ENCODE results near the gene PELI1.

Gene PELI1, protein sequence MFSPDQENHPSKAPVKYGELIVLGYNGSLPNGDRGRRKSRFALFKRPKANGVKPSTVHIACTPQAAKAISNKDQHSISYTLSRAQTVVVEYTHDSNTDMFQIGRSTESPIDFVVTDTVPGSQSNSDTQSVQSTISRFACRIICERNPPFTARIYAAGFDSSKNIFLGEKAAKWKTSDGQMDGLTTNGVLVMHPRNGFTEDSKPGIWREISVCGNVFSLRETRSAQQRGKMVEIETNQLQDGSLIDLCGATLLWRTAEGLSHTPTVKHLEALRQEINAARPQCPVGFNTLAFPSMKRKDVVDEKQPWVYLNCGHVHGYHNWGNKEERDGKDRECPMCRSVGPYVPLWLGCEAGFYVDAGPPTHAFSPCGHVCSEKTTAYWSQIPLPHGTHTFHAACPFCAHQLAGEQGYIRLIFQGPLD

DNA sequence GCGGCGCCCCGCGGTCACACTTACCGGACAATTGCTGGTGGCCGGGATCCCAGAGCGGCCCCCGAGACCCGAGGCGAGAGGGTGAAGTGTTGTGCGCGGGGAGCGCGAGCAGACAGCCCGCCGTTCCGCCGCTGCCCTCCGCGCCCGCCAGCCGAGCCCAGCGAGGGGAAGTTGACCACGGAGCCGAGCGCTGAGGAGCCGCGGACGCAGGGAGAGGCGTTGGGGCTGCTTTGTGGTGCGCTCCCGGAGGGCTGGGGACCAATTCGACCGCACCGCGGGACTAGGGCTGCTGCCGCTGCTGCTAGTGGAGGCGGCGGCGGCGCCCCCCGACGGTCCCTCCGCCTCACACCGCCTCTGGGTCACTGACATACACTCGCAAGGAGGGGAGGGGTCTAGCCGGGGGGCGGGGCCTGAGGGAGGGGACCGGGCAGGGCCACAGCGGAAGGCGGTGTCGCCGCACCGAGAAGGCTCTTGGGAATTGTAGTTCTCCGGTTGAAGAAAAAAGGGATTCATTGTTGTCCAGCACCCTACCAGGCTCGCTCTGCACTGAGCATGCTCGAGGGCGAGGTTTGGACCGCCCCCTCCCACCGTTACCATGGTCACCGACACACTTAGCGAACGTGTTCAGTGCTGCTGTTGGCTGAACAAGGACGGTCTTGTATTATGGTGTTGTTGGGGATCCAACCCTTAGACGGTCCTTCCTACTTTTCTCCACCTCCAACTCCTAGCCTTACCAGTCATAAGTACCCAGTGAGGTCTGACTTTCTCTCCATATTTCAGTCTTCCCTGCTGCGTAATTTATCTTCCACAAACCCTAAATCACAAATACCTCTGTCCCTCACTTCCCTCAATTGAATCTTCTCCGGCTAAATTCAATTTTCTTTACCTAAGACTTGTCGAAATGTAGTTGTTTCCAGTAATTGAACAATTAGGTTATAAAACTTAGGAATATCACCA is at the start of gene PELI1:
Gene PELI1 (minus strand): TSS at position 364 of the 957 bp plus-strand sequence. CDS start 36,110 bp downstream, outside the sequence.
- H3K27me3 ChIP-seq (replicated peaks; ENCODE audit: control insufficient read depth, insufficient read depth, low read length), result no peaks in the 10 kb centered on the region
- no peaks in the 10 kb centered on the region; the same call in none of the 2 replicates for H3K36me3 ChIP-seq (ENCODE audit: control insufficient read depth, insufficient read depth, low read length)
- DNase-seq (ENCODE audit: extremely low read depth, insufficient read length), result peak; percentile 95
- TF ChIP-seq CTCF (IDR thresholded peaks at IDR 0.05; ENCODE audit: insufficient read depth, low read length, poor library complexity, severe bottlenecking), result peak; percentile 48
- peak within 1 kb of the TSS; percentile 97 for H3K4me3 ChIP-seq (replicated peaks; ENCODE audit: low read depth, low read length)

- H3K36me3 ChIP-seq (ENCODE audit: control insufficient read depth, insufficient read depth, low read length), result no peaks in the 10 kb centered on the region
- H3K27me3 ChIP-seq (replicated peaks; ENCODE audit: control insufficient read depth, insufficient read depth, low read length), result no peaks in the 10 kb centered on the region
- no peak for DNase-seq (ENCODE audit: extremely low read depth, insufficient read length)
- TF ChIP-seq CTCF (IDR thresholded peaks at IDR 0.05; ENCODE audit: insufficient read depth, low read length, poor library complexity, severe bottlenecking), result no peak
- H3K4me3 ChIP-seq (replicated peaks; ENCODE audit: low read depth, low read length), result no peak overlapping the region
Observed at GRCh38 chr2:64193491-64193890, 49.3 kb upstream of the PELI1 start.

- DNase-seq (ENCODE audit: extremely low read depth, insufficient read length), result no peak
- H3K4me3 ChIP-seq (replicated peaks; ENCODE audit: low read depth, low read length), result no peak overlapping the region
- H3K36me3 ChIP-seq (ENCODE audit: control insufficient read depth, insufficient read depth, low read length), result no peaks in the 10 kb centered on the region
- TF ChIP-seq CTCF (IDR thresholded peaks at IDR 0.05; ENCODE audit: insufficient read depth, low read length, poor library complexity, severe bottlenecking), result no peak
- H3K27me3 ChIP-seq (replicated peaks; ENCODE audit: control insufficient read depth, insufficient read depth, low read length), result no peaks in the 10 kb centered on the region
Observed at GRCh38 chr2:64192664-64193105, 48.5 kb upstream of the PELI1 start.

- no peak for DNase-seq (ENCODE audit: extremely low read depth, insufficient read length)
- no peak for TF ChIP-seq CTCF (IDR thresholded peaks at IDR 0.05; ENCODE audit: insufficient read depth, low read length, poor library complexity, severe bottlenecking)
- Histone ChIP-seq H3K4me3 (replicated peaks; ENCODE audit: low read depth, low read length) (no peak overlapping the region), H3K36me3 (ENCODE audit: control insufficient read depth, insufficient read depth, low read length) (no peaks in the 10 kb centered on the region), H3K27me3 (replicated peaks; ENCODE audit: control insufficient read depth, insufficient read depth, low read length) (no peaks in the 10 kb centered on the region)
Observed at GRCh38 chr2:64192125-64192479, 47.9 kb upstream of the PELI1 start.

GRCh38 chr2:64189586-64189985 is 45.4 kb upstream of the PELI1 start:
- no peaks in the 10 kb centered on the region for H3K36me3 ChIP-seq (ENCODE audit: control insufficient read depth, insufficient read depth, low read length)
- no peak overlapping the region for H3K4me3 ChIP-seq (replicated peaks; ENCODE audit: low read depth, low read length)
- no peaks in the 10 kb centered on the region for H3K27me3 ChIP-seq (replicated peaks; ENCODE audit: control insufficient read depth, insufficient read depth, low read length)
- TF ChIP-seq CTCF (IDR thresholded peaks at IDR 0.05; ENCODE audit: insufficient read depth, low read length, poor library complexity, severe bottlenecking), result no peak
- no peak for DNase-seq (ENCODE audit: extremely low read depth, insufficient read length)
